ENCODE results near the gene MIEF2.

The MIEF2 gene

DNA sequence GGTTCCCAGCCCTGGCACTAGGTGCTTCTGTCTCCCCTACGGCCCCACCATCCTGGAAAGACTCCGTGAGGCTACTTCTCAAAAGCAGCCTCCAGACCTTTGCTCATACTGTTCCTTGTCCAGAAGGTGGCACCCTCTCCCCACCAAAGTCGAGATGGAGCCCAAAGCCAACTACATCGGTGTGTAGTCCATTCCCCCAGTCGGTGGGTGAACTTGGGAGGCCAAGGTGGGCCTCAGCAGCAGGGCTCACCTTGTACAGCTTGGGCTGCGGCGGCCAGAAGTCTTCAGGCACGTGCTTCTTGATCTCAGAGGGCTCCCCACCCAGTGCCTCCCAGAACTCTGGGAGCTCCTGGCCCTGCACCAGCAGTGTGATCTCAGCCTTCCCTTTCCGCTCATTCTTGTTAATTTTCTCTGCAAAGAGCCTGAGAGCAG is 12.1 kb upstream of the MIEF2 start:
- Mint-ChIP-seq H3K4me1 (peaks cover 21% of the 10 kb centered on the region), H3K4me3 (no peak overlapping the region), H3K27me3 (no peaks in the 10 kb centered on the region), H3K9me3 (no peaks in the 10 kb centered on the region), H3K27ac (peak overlapping the region in 1 of 2 donors; percentile 92)
- DNase-seq, result peak; percentile 63 to 69
- peak; percentile 81 for ATAC-seq

DNA sequence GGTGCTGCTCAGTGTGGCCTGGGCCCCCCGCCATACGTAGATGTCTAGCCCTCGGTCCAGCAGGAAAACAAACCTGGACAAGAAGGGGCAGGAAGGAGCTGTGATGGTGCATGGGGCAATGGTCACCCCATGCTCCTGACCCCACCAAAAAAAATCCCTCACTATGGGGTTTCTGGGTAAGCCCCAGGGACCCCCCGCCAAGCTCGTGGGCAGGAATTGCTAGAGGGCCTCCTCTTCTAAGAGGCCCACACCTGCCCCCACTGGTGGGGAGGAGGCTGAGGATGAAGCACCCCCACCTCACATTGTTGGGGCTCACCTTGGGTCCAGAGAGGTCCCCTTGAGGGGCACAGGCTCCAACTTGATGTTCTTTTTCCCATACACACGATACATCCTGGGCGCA is 11.7 kb upstream of the MIEF2 start:
- ATAC-seq (no peak), DNase-seq (no peak)
- Mint-ChIP-seq H3K27me3 (no peaks in the 10 kb centered on the region), H3K4me1 (peaks cover 21% of the 10 kb centered on the region), H3K9me3 (no peaks in the 10 kb centered on the region), H3K4me3 (no peak overlapping the region), H3K27ac (no peak overlapping the region)

DNA sequence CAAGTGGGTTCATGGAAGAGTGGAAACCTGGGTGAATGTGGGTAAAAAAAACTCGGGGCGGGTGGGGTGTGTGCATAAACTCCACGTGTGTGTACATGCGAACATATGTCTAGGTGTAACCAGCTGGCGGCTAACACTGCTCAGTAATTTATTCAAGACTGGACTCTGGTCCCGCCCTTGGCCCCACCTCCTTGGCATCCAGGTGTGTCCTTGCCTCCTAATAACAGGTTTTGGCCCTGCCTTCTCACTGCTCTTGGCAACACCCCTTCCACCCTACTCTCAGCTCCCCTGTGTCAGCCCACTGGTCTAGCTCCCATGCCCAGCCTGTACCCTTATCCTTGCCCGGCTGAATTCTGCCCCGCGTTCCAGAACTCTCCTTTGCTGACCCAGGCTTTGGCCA is 10.2 kb upstream of the MIEF2 start:
- DNase-seq (no peak), ATAC-seq (no peak)
- Mint-ChIP-seq H3K27ac (no peak overlapping the region), H3K4me1 (peaks cover 21% of the 10 kb centered on the region), H3K4me3 (no peak overlapping the region), H3K27me3 (no peaks in the 10 kb centered on the region), H3K9me3 (no peaks in the 10 kb centered on the region)

DNA sequence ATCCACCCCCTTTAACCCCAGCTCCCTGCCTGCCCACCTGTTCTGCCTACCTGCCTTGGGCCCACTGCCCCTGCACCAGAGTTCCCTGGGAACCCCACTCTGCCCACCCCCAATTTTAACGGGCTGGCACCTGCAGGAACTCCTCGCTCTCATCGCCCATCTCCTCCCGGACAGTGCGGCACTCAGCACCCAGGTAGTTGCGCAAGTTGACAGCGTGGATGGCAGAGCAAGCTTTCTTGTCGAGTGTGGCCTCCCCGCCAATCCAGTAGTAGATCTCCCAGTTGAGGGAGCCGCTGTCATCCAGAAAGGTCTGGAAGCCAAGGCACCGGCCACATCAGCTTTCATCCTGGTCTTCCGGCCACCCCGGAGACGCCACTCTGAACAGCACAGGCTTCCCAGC is 9.8 kb upstream of the MIEF2 start:
- peaks cover 21% of the 10 kb centered on the region for H3K4me1 Mint-ChIP-seq
- no peaks in the 10 kb centered on the region for H3K9me3 Mint-ChIP-seq
- H3K27ac Mint-ChIP-seq, result peak overlapping the region in 1 of 2 donors; percentile 86
- H3K4me3 Mint-ChIP-seq, result no peak overlapping the region
- DNase-seq (no peak), ATAC-seq (no peak)
- H3K27me3 Mint-ChIP-seq, result no peaks in the 10 kb centered on the region

DNA sequence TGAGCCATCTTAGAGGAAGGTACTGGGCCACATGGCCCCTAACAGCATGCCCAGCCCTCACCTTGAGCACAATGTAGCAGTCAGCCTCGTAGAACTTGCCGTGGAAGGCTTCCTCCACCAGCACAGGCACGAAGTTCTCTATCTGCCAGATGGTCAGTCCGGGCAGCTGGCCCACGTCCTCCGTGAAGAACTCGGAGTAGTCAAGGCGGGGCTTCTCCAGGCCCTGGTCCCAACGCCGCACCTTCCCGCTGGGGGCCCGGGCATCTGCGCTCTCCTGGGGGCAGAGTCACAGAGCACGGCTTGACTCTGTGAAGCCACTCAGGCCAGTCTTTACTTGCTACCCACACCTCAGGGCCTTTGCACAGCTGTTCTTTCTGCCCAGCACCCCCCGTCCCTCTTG is 9.3 kb upstream of the MIEF2 start:
- H3K27ac Mint-ChIP-seq, result peak overlapping the region in 1 of 2 donors; percentile 67
- ATAC-seq, result no peak
- H3K4me1 Mint-ChIP-seq, result peaks cover 21% of the 10 kb centered on the region
- H3K9me3 Mint-ChIP-seq, result no peaks in the 10 kb centered on the region
- H3K4me3 Mint-ChIP-seq, result no peak overlapping the region
- no peak for DNase-seq
- H3K27me3 Mint-ChIP-seq, result no peaks in the 10 kb centered on the region

DNA sequence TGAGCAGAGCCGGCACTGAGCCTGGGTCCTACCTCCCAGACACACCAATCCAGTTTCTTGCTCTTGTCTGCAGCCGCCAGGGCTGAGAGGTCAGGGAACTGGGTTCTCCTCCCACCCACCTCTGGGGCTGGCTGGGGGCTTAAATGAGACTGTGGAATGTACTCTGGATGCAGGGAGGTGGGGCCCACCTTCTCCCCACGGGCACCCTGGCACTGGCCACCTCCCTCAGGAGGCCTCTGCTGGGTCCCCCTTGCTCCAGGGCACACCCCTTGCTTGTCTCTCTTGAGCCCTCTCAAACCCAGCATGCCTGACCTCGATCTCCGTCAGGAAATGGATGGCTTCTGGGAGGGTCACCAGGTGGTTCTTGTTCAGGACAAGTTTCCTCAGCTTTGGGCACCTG is 8.3 kb upstream of the MIEF2 start:
- H3K9me3 Mint-ChIP-seq, result no peaks in the 10 kb centered on the region
- ATAC-seq, result no peak
- no peak overlapping the region for H3K27ac Mint-ChIP-seq
- peaks cover 30% of the 10 kb centered on the region for H3K4me1 Mint-ChIP-seq
- DNase-seq, result no peak
- H3K27me3 Mint-ChIP-seq, result no peaks in the 10 kb centered on the region
- H3K4me3 Mint-ChIP-seq, result no peak overlapping the region

DNA sequence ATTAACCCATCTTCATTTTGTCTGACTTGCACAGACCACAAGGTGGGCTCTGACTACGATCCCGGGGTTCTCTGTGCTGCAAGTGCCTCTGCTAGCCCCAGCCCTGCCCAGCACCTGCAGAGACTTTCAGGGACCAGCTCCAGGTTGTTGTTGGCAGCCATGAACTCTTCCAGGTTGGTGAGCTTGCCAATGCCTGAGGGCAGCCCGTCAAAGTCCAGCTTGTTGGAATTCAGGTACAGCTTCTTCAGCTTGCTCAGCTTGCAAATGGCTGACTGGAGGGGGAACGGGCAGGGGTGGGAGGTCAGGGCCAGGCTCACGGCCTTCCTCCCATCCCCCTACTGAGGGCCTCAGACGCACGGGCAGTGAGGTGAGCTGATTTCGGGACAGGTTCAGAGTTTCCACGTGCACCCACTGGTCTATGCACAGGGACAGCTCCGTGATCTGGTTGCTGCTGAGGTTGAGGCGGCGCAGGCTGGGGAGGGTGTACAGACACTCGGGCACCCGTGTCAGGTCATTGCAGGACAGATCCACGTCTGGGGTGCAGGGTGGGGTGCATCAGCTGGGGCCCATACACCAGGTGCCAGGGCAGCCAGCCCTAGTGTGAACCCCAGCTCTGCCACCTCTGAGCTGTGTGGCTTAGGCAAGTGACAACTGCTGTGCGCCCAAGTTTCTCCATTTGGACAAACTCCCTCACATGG is 7.1 kb upstream of the MIEF2 start:
- Mint-ChIP-seq H3K9me3 (no peaks in the 10 kb centered on the region), H3K27me3 (no peaks in the 10 kb centered on the region), H3K4me1 (peaks cover 35% of the 10 kb centered on the region), H3K4me3 (no peak overlapping the region), H3K27ac (peak overlapping the region in 1 of 2 donors; percentile 80)
- no peak for DNase-seq
- no peak for ATAC-seq

DNA sequence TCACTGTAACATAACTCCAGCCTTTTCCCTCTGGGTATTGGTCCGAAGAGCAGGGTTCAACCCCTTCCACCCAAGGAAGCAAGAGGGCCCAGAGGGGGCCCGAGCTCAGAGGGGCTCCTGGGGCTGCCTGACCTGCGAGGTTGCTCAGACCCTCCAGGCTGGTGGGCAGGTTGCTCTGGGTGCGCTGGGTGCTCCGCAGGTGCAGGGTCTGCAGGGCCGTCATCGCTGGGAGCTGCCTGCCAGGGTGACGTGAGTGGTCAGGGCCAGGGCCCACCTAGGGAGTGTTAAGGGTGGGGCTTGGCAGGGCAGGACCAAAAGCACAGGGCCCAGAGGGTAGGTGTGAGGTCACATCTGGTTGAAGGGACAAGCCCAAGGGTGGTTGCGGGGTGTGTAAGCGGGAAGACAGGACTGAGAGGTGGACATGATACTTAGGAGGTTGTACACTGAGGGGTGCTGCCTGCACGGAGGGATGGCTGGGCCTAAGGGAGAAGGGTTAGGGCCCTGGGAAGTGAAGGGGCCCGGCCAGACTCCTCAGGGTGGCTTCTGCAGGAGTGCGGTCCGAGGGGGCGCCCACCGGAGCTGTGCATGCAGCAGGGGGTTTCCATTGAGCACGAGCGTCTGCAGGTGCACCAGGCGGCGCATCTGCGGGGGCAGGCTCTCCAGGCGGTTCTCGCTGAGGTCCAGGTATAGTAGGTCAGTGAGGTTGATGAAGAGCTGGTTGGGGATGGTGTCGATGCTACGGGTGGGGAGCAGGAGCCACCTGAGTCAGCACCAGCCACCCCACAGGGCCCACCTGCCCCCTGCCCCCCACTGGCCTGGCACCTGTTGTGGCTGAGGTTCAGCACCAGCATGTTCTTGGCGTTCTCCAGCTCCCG is 6.3 kb upstream of the MIEF2 start:
- peaks cover 26% of the 10 kb centered on the region for H3K4me1 Mint-ChIP-seq
- H3K9me3 Mint-ChIP-seq, result no peaks in the 10 kb centered on the region
- DNase-seq (no peak), ATAC-seq (no peak)
- peak overlapping the region in 1 of 2 donors; percentile 53 for H3K27ac Mint-ChIP-seq
- no peaks in the 10 kb centered on the region for H3K27me3 Mint-ChIP-seq
- H3K4me3 Mint-ChIP-seq, result no peak overlapping the region

DNA sequence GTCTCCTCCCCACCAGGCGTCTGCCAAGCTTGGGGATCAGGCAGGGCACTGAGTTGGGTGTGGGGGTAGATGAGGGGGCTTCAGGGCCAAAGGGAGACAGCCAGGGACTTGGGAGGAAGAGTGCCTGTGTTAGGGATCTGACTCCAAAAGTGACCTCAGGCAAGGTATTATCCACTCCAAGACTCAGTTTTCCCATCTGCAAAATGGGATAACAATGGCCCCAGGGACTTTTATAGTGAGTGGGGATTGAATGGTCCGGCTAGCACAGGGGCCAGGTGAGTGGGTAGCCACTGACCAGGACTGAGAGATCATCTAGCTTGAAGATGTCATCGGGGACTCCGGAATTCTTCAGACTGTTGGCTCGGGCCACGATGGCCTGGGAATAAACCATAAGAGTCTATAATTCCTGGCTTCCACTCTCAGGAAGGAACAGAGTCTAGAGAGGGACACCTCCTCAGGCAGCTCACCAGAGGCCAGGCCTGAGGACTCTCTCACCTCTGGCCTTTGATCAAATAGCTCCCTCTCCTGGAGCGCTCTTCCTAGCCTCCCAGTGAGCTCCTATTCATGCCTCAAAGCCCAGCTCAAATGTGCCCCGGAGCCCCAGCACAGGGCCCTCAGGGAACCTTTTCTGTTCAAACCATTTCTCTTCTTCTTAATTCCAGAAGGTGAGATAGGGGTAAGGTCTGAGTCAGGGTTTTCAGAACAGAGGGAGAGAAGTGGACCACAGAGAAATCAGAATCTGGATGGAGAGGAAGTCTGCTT is 5.4 kb upstream of the MIEF2 start:
- Mint-ChIP-seq H3K4me1 (peaks cover 32% of the 10 kb centered on the region), H3K27me3 (no peaks in the 10 kb centered on the region), H3K9me3 (no peaks in the 10 kb centered on the region), H3K27ac (no peak overlapping the region), H3K4me3 (no peak overlapping the region)
- no peak for ATAC-seq
- no peak for DNase-seq

DNA sequence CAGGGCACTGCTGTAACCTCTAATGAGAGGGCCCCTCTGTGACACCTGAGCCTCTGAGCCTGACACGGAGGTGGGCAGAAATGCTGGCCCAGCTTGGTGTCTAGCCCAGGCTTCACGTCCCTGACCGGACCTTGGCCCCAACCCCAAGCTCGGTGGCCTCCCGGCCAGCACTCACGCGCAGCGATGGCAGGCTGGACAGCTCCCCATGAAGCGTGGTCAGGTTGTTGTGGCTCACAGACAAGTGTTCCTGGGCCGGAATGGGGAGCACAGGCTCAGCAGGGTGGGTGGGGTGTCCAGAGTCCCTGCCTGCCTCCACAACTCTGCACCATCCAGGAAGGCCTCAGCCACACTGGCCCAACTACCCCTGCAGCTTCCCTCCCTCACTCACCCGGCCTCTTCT is 4.1 kb upstream of the MIEF2 start:
- Mint-ChIP-seq H3K9me3 (no peaks in the 10 kb centered on the region), H3K27ac (no peak overlapping the region), H3K4me3 (peak overlapping the region in 1 of 2 donors; percentile 100), H3K27me3 (no peaks in the 10 kb centered on the region), H3K4me1 (peaks cover 29% of the 10 kb centered on the region)
- no peak for ATAC-seq
- no peak for DNase-seq

DNA sequence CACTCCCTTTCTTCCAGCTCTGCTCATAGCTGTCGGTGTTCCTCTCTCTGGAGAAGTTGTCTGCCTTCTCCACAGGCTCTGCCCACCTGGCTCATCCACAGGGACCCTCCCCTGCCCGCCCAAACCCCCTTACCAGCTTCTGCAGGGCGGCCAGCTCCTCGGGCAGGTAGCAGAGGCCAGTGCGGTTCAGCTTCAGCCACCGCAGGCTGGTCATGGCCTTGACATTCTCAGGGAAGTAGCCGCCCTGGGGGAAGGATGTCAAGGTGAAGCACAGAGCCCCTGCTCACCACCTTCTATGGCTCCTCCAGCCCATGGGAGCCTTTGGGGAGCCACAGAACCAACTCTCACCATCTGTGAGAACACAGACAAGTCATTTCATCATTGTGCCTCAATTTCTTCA is 3.7 kb upstream of the MIEF2 start:
- no peak for DNase-seq
- no peak for ATAC-seq
- Mint-ChIP-seq H3K27ac (peak overlapping the region in 1 of 2 donors; percentile 97), H3K9me3 (no peaks in the 10 kb centered on the region), H3K4me1 (peaks cover 33% of the 10 kb centered on the region), H3K27me3 (no peaks in the 10 kb centered on the region), H3K4me3 (peak overlapping the region; percentile 99 to 100)

DNA sequence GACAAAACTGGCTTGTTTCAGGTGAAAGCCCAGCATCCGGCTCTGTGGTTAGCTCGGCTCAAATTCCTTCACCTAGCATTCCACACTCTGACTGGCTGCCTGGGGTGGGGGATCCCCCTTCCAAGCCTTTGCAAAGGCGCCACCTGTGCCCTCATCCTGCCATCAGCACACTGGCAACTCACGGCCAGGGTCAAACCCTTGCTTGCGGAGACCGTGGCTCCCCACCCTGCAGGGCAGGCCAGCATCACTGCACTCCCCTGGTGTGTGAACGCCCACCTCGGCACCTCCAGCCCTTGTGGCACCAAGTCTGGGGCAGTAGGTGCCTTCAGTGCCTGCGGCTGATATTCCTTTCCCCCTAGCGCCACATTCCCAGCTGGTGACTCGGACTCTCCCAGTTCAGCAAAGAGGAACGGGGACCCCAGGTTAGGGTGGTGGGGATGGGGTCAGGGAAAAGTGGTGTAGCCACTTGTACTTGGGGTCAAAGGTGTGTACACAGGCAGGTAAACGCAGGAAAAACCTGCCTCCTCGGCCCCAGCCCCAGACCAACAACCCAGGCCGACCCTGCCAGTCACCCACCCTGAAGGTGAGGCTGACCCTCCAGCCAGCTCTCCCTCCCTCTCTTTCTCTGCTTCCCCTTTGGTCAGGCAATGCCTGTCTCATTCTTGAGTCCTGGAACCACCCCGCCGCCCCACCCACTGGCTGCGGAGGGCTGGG is 3.0 kb upstream of the MIEF2 start:
- peak overlapping the region; percentile 97 for H3K27ac Mint-ChIP-seq
- peak in 1 of 2 donors; percentile 36 for DNase-seq
- no peak for ATAC-seq
- H3K4me3 Mint-ChIP-seq, result peak overlapping the region; percentile 99 to 100
- H3K4me1 Mint-ChIP-seq, result peaks cover 40% of the 10 kb centered on the region
- H3K9me3 Mint-ChIP-seq, result no peaks in the 10 kb centered on the region
- H3K27me3 Mint-ChIP-seq, result no peaks in the 10 kb centered on the region

DNA sequence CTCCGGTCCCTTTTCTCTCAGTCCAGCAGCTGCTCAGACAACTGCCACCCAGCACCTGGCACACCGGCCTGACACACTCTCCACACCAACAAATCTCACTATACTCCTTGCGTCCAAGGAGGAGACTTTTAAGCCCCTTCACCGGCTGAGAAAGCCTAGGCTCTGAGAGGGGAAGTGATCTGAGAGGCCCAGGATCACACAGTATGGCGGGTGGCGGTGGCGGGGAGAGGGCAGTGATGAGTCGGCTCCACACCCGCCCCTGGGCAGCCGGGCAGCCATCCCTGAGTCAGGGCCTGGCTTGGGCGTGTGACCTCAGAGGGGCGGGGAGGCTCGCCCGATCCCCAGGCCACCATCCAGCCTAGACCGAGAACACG is 2.5 kb upstream of the MIEF2 start:
- DNase-seq, result peak; percentile 56 to 61
- Mint-ChIP-seq H3K9me3 (no peaks in the 10 kb centered on the region), H3K27me3 (no peaks in the 10 kb centered on the region), H3K4me3 (peak overlapping the region; percentile 99 to 100), H3K4me1 (peaks cover 43% of the 10 kb centered on the region), H3K27ac (peak overlapping the region; percentile 97)
- peak; percentile 52 for ATAC-seq

DNA sequence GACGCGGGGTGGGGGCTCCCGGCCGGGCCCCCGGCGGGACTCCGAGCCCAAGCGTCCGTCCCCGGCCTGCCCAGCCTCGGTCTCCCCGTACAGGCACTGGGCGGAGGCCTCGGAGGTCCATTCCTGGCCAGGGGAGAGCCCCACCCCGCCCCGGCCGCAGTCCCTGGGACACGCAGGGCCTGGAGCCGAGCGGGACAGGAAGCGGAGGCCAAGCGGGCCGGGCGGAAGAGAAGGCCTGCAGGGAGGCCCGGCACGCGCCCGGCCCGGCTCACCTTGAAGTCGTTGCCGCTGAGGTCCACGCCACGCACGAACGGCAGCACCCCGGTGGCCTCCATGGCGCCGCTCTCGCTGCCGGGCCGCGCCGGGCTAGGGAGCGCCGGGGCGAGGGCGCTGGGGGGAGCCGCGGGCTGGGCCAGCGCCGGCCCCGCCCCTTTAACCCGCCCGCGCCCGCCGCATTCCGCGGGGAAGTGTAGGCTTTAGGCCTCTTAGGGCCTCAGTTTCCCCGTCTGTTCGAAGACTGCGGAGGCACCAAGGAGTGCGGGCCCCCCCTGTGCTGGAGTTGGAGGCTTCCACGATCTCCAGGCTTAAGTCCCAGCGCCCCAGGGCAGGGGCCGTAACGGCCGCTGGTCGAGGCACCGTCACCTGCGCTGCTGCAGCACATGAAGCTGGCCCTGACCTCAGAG is 2.0 kb upstream of the MIEF2 start, which contains the start of gene FLII:
Gene FLII (minus strand): TSS at position 383 of the 683 bp plus-strand sequence. CDS start 48 bp downstream, at position 335.
- Mint-ChIP-seq H3K27ac (peak within 1 kb of the TSS; percentile 97), H3K4me1 (peaks cover 43% of the 10 kb centered on the region), H3K27me3 (no peaks in the 10 kb centered on the region), H3K4me3 (peak within 1 kb of the TSS; percentile 99 to 100), H3K9me3 (no peaks in the 10 kb centered on the region)
- DNase-seq, result peak; percentile 39 to 56
- ATAC-seq, result peak; percentile 31

Data from stimulated activated naive CD8-positive, alpha-beta T cell treated with anti-CD3 and anti-CD28 coated beads, Interleukin-15, amount 100 ng/mL, for 72 hours (primary cell).